Stomach (tissue), 4 donors: ENCODE data around the gene MS4A18.

Source experiments
- CTCF ChIP-seq, 7 experiments: fragments of 450-650 bp in 4 of 7; fragments of 200-600 bp in 3 of 7; sonication (generic) in 3 of 7; IDR thresholded peaks; one replicate each; pipeline ENCODE4 v1.5.1; 2016 to 2019; ENCODE audit warnings: antibody characterized with exemption in 7 of 7, control low read depth in 2 of 7, mild to moderate bottlenecking in 1 of 7
- EP300 ChIP-seq: sonication (generic); formaldehyde crosslinking; IDR thresholded peaks from one replicate; pipeline ENCODE4 v1.6.1; 2017; ENCODE audit warnings: antibody characterized with exemption
- POLR2A ChIP-seq, 4 donors: fragments of 450-650 bp; IDR thresholded peaks; one replicate each; pipeline ENCODE4 v1.6.1; 2016; ENCODE audit warnings: antibody characterized with exemption in 4 of 4, control low read depth in 2 of 4, mild to moderate bottlenecking in 1 of 4, moderate library complexity in 1 of 4
- POLR2AphosphoS5 ChIP-seq, 3 donors: sonication (generic); formaldehyde crosslinking; IDR thresholded peaks; one replicate each; pipeline ENCODE4 v1.6.1; 2016; ENCODE audit warnings: antibody characterized with exemption in 3 of 3

GRCh38 chr11:60780774-60781173, 56.3 kb downstream of the MS4A18 start:
- no peak for TF ChIP-seq CTCF (IDR thresholded peaks at IDR 0.05)
- TF ChIP-seq POLR2A (IDR thresholded peaks at IDR 0.05), result no peak
- TF ChIP-seq EP300, result no peak
- TF ChIP-seq POLR2AphosphoS5 (IDR thresholded peaks at IDR 0.05), result no peak
